ENCODE data around the gene EFHC1. TPM values are rescaled to one million over a fixed set of nuclear protein-coding genes. Genes with fewer than 3 reads are reported as not detected.

EFHC1 gene, protein sequence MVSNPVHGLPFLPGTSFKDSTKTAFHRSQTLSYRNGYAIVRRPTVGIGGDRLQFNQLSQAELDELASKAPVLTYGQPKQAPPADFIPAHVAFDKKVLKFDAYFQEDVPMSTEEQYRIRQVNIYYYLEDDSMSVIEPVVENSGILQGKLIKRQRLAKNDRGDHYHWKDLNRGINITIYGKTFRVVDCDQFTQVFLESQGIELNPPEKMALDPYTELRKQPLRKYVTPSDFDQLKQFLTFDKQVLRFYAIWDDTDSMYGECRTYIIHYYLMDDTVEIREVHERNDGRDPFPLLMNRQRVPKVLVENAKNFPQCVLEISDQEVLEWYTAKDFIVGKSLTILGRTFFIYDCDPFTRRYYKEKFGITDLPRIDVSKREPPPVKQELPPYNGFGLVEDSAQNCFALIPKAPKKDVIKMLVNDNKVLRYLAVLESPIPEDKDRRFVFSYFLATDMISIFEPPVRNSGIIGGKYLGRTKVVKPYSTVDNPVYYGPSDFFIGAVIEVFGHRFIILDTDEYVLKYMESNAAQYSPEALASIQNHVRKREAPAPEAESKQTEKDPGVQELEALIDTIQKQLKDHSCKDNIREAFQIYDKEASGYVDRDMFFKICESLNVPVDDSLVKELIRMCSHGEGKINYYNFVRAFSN
- 24.9 and 29.5 TPM in 2 replicates for total RNA-seq

DNA sequence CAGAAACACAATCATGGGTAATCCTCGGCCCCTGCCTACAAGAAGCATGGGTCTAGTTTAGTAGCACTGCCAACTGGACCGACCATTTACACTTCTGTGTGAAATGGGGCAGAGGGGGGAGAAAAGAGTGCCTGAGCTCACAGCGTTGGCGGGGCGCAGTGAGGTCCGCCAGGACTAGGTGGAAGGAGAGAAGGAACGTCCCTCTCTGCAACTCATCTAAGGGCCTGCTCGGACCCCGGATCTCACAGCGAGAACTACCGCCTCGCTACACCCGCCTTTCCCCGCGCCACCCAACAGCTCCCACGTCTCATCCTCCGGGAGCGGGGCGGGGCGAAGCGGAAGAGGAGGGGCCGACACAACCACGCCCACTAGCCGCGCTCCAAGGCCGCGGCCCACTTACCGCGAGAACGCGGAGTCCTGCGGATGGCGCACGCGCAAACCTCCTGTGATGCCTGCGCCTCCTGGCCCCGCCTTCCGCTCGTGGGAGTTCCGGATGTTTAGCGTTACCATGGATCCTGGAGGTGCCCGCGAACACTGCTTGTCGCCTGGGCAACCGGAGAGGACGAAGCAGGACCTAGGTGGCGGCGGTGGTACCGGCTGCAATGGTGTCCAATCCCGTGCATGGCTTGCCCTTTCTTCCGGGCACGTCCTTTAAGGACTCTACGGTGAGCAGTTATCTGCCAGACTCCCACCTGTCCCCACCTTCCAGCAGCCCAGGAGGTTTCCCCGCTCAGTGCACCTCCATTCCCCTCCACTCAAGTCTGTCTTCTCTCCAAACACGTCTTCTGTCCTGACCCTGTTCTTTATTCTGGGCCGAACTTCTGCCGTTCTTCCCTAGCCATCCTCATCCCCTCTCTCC is at the start of gene EFHC1:
Gene EFHC1 (plus strand): TSS at position 534 of the 859 bp plus-strand sequence. CDS start 69 bp downstream, at position 603.

Other genes starting within 250 kb of the EFHC1 start
- not detected in 2 replicates for gene IL17A, start 234.0 kb upstream of the EFHC1 start, total RNA-seq
- gene IL17F, start 175.8 kb upstream of the EFHC1 start, total RNA-seq, result not detected in 2 replicates
- gene MCM3, start 135.6 kb upstream of the EFHC1 start, total RNA-seq, result 20.2 and 20.8 TPM in 2 replicates
- gene PAQR8, start 58.2 kb upstream of the EFHC1 start, total RNA-seq, result 2.3 and 3.0 TPM in 2 replicates
- gene TRAM2, start 156.7 kb downstream of the EFHC1 start, total RNA-seq, result 39.2 and 45.3 TPM in 2 replicates